PFSK-1 (cell line): Measurements from ENCODE around the gene THSD7B.

Experiments used
- FOXP2 ChIP-seq: optimal IDR thresholded peaks from 2 replicates; pipeline ENCODE3; 2011; ENCODE audit warnings: borderline replicate concordance, control low read depth, inconsistent platforms; ENCODE audit not compliant: insufficient read depth; ENCODE audit errors: extremely low read length, extremely low read depth
- POLR2AphosphoS5 ChIP-seq: IDR thresholded peaks from 2 replicates; pipeline ENCODE4 v1.6.1; 2012; ENCODE audit warnings: low read depth, mild to moderate bottlenecking, control low read depth, low read length, moderate library complexity
- SIN3A ChIP-seq: IDR thresholded peaks from 2 replicates; pipeline ENCODE4 v1.6.1; 2012; ENCODE audit warnings: mild to moderate bottlenecking, low read length, moderate library complexity, borderline replicate concordance; ENCODE audit not compliant: insufficient read depth
- TAF1 ChIP-seq: IDR thresholded peaks from 2 replicates; pipeline ENCODE4 v1.6.1; 2012; ENCODE audit warnings: low read length, control low read depth, borderline replicate concordance; ENCODE audit not compliant: insufficient read depth
- TF ChIP-seq, protein P1 (sequence below), 2 experiments: IDR thresholded peaks; 2 replicates each; pipeline versions ENCODE4 v1.6.1 to v1.8.0; 2011 to 2012; ENCODE audit warnings: low read depth in 2 of 2, low read length in 2 of 2, control low read depth in 1 of 2, inconsistent platforms in 1 of 2, mild to moderate bottlenecking in 1 of 2, moderate library complexity in 1 of 2; ENCODE audit not compliant: insufficient read depth in 1 of 2

DNA sequence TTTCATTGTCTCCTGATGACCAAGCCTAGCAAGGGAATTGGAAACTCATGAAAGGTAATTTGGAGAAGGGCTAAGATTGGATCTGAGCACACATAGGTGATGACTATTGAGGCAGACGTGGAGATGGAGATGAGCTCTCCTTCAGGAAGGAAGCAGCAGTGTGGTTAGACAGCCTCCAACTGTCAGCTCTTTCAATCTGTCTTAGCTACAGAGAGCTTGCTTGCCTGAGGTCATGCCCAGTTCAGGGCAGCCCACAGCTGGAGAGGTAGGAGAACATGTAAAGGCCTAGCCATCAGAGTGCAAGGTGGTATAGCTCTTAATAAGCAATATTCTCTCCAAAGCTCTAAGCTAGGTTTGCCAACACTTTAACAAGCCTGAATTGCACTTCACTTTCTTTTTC lies 79.2 kb downstream of the THSD7B start:
- TF ChIP-seq POLR2AphosphoS5 (no peak), SIN3A (no peak), TAF1 (no peak), FOXP2 (no peak)
- TF ChIP-seq, protein P1, sequence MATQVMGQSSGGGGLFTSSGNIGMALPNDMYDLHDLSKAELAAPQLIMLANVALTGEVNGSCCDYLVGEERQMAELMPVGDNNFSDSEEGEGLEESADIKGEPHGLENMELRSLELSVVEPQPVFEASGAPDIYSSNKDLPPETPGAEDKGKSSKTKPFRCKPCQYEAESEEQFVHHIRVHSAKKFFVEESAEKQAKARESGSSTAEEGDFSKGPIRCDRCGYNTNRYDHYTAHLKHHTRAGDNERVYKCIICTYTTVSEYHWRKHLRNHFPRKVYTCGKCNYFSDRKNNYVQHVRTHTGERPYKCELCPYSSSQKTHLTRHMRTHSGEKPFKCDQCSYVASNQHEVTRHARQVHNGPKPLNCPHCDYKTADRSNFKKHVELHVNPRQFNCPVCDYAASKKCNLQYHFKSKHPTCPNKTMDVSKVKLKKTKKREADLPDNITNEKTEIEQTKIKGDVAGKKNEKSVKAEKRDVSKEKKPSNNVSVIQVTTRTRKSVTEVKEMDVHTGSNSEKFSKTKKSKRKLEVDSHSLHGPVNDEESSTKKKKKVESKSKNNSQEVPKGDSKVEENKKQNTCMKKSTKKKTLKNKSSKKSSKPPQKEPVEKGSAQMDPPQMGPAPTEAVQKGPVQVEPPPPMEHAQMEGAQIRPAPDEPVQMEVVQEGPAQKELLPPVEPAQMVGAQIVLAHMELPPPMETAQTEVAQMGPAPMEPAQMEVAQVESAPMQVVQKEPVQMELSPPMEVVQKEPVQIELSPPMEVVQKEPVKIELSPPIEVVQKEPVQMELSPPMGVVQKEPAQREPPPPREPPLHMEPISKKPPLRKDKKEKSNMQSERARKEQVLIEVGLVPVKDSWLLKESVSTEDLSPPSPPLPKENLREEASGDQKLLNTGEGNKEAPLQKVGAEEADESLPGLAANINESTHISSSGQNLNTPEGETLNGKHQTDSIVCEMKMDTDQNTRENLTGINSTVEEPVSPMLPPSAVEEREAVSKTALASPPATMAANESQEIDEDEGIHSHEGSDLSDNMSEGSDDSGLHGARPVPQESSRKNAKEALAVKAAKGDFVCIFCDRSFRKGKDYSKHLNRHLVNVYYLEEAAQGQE (IDR thresholded peaks at IDR 0.05; ENCODE audit: insufficient read depth in 1 of 2, low read depth in 2 of 2, low read length in 2 of 2), result no peak
